GM13976 (cell line): ENCODE measurements around the gene TMTC3.

Source experiments
- DNase-seq: peaks from one replicate; pipeline ENCODE4 v3.0.0; 2012; ENCODE audit warnings: low spot score
- CTCF ChIP-seq: IDR thresholded peaks from 2 replicates; pipeline ENCODE4 v1.5.1; 2012; ENCODE audit warnings: borderline replicate concordance, mild to moderate bottlenecking; ENCODE audit not compliant: insufficient read depth; ENCODE audit errors: extremely low read depth, missing control alignments, control extremely low read depth
- in situ Hi-C: fragments of 300-500 bp; cut with MboI; formaldehyde crosslinking; loops from one replicate; pipeline ENCODE4 v1.12.0; 2022; ENCODE audit warnings: low sequenced_read_pairs, mixed read lengths, inconsistent platforms; ENCODE audit not compliant: unreplicated experiment

Gene TMTC3

GRCh38 chr12:88227871-88228270 is 85.8 kb downstream of the TMTC3 start:
- DNase-seq = no peak
- TF ChIP-seq CTCF = no peak
- in situ Hi-C loops = no loop called here

GRCh38 chr12:88228720-88229119 is 86.6 kb downstream of the TMTC3 start:
- TF ChIP-seq CTCF = no peak
- DNase-seq = no peak
- in situ Hi-C loops = no loop called here

GRCh38 chr12:88230271-88230670 is 88.2 kb downstream of the TMTC3 start:
- in situ Hi-C loops = no loop called here
- TF ChIP-seq CTCF = no peak
- DNase-seq = no peak

- TF ChIP-seq CTCF = no peak
- in situ Hi-C loops = no loop called here
- DNase-seq = no peak
Observed at GRCh38 chr12:88235183-88235833, 93.2 kb downstream of the TMTC3 start.

GRCh38 chr12:88237954-88238353 is 95.8 kb downstream of the TMTC3 start:
- no peak for DNase-seq
- no peak for TF ChIP-seq CTCF
- in situ Hi-C loops = no loop called here

GRCh38 chr12:88238406-88238805 is 96.3 kb downstream of the TMTC3 start:
- TF ChIP-seq CTCF = no peak
- DNase-seq = no peak
- in situ Hi-C loops = no loop called here
